D721Med (cell line): ENCODE results near the gene EXOC8.

Source experiments
- DNase-seq: peaks from one replicate; pipeline ENCODE4 v3.0.0; 2011; ENCODE audit warnings: low spot score; ENCODE audit not compliant: insufficient read length
- FAIRE-seq: peaks from 2 replicates; lab custom pipeline; 2011; peaks lifted over from hg19 to GRCh38; lab: Jason Lieb, UNC
- CTCF ChIP-seq: IDR thresholded peaks from 2 replicates; pipeline ENCODE4 v1.5.1; 2012; ENCODE audit warnings: mild to moderate bottlenecking, control low read depth; ENCODE audit not compliant: insufficient read depth; ENCODE audit errors: missing control alignments

Gene EXOC8

DNA sequence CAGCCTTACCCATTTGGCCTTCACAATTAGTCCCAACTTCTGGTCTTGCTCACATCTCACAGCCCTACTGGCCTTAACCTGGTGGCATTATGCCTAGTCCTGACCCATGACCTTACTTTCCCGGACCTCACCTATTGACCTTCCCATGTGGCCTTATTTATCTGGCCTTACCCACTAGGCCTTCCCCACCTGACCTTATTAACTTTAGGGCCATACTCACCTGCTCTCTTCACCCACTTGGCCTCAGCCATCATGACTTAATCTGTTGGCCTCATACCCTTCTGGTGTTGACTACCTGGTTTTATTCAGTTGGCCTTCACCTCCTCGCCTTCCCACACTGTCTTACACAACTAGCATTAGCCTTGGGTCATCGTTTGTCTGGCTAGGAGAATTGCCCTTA is 35.7 kb downstream of the EXOC8 start:
- no peak for FAIRE-seq
- no peak for TF ChIP-seq CTCF
- DNase-seq, result no peak

DNA sequence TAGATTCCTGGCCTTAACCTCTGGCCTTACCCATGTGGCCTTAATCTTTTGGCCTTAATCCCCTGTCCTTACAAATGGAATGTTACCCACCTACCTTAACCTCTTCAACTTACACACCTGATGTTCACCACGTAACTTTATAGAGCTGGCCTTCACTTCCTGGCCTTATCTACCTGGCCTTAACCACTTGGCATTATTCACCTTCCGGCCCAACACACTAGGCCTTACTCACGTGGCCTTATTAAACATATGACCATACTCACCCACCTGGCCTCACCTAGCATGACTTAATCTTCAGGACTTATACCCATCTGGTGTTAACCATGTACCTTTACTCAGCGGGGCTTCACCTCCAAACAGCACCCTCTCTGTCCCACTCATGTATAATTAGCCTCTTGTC is 41.7 kb downstream of the EXOC8 start:
- FAIRE-seq, result peak; percentile 29
- no peak for DNase-seq
- no peak for TF ChIP-seq CTCF

DNA sequence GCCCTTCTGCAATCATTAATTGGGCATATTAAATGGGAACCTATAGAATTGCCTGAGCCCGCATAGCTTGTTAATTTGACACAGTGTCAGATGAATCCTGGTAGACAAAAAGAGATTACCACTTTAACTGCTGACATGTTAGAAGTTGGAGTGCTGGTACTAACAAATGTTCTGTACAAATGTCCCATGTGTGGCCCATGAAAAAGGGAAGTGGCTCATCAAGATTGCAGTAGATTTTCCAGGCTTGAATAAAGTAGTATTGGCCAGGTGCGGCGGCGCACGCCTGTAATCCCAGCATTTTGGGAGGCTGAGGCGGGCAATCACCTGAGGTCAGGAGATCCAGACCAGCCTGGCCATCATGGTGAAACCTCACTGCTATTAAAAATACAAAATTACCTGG is 51.0 kb downstream of the EXOC8 start:
- TF ChIP-seq CTCF, result no peak
- FAIRE-seq, result no peak
- DNase-seq, result no peak

DNA sequence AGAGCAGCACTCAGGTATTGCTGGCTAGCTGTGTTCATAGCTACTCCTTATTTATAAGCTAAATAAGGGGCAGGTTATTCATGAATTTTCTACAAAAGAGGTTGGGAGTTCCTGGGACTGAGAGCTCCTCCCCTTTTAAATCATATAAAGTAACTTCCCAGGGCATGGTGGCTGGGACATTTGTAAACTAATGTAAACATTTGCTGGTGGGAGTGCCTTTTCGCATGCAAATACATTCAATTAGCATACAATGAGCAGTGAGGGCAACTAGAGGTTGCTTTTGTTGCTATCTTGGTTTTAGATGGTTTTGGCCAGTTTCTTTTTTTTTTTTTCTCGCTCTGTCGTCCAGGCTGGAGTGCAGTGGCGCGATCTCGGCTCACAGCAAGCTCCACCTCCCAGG is 53.2 kb downstream of the EXOC8 start:
- TF ChIP-seq CTCF, result no peak
- no peak for FAIRE-seq

More for the DNA sequence above, 53.2 kb downstream of the EXOC8 start:
- DNase-seq, result no peak
